Measurements from ENCODE around the gene SCAANT1. TPM values are rescaled to one million over a fixed set of nuclear protein-coding genes. Genes with fewer than 3 reads are reported as not detected.
A peak's percentile ranks its signal among the peaks of the same experiment; 100 is the strongest.

The SCAANT1 gene
- total RNA-seq, 2 donors from 2014 or later = not detected

DNA sequence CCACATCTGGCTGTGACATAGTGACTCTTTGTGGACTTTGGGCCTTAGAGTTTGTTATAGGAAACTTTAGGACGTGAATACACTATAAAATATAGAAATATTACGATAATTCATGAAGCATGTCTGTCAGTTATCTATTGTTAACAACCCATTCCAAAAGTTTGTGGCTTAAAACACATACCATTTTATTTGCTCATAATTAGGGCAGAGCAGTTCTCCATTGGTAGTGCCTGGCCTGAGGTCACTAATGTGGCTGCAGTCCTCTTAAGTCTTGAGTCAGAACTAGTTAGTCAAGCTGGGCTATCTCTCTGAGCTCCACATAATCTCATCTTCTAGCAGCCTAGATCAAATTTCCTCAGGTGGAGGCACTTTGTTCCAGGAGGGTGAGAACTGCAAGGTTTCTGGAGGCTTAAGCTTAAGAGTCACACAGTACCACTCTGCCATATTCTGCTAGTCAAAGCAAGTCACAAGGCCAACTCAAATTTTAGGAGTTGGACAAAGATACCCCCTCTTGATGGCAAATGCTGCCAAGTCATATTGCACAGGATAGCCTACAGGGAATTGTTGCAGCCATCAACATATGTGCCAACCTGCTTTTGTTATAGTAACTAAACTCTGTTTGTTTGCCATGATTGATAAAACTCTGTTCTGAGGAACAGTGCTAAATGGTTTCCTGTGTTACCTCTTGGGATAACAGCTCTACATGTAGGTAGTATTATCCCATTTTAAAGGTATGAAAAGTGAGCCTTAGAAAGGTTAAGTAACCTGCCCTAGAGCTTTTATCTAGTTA is 39.9 kb downstream of the SCAANT1 start:
- TF ChIP-seq, protein P1, sequence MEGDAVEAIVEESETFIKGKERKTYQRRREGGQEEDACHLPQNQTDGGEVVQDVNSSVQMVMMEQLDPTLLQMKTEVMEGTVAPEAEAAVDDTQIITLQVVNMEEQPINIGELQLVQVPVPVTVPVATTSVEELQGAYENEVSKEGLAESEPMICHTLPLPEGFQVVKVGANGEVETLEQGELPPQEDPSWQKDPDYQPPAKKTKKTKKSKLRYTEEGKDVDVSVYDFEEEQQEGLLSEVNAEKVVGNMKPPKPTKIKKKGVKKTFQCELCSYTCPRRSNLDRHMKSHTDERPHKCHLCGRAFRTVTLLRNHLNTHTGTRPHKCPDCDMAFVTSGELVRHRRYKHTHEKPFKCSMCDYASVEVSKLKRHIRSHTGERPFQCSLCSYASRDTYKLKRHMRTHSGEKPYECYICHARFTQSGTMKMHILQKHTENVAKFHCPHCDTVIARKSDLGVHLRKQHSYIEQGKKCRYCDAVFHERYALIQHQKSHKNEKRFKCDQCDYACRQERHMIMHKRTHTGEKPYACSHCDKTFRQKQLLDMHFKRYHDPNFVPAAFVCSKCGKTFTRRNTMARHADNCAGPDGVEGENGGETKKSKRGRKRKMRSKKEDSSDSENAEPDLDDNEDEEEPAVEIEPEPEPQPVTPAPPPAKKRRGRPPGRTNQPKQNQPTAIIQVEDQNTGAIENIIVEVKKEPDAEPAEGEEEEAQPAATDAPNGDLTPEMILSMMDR (conservative IDR thresholded peaks at IDR 0.05) = no peak
- no peaks in the 10 kb centered on the region for H3K9me3 ChIP-seq (ENCODE audit: control insufficient read depth, low read length)
- no peak overlapping the region for H3K27ac ChIP-seq (ENCODE audit: low read depth, low read length)
- peak overlapping the region; percentile 36 for H3K4me3 ChIP-seq (ENCODE audit: low read length)
- Mint-ChIP-seq H3K27me3 (ENCODE audit: insufficient read depth) (no peaks in the 10 kb centered on the region), H3K4me1 (peaks cover 41% of the 10 kb centered on the region), H3K36me3 (ENCODE audit: low read depth) (peaks cover 13% of the 10 kb centered on the region), H3K4me3 (no peak overlapping the region), H3K9me3 (no peaks in the 10 kb centered on the region), H3K27ac (peak overlapping the region; percentile 75)
- peaks cover 26% of the 10 kb centered on the region for H3K4me1 ChIP-seq (ENCODE audit: control insufficient read depth, insufficient read depth, low read length)
- H3K9ac ChIP-seq (ENCODE audit: extremely low read depth, low read length, poor library complexity, severe bottlenecking) = no peak overlapping the region
- DNase-seq = no peak
- no peaks in the 10 kb centered on the region for H3K27me3 ChIP-seq (ENCODE audit: control insufficient read depth, insufficient read depth, low read length, poor library complexity, severe bottlenecking)
- peaks cover under 1% of the 10 kb centered on the region for H3K36me3 ChIP-seq (ENCODE audit: control insufficient read depth, insufficient read depth, low read length)
- WGBS, 2 experiments (ENCODE audit: insufficient coverage in 1 of 2, insufficient read length in 1 of 2) = 84% methylated on average over 2 of the region's 2 CpGs; no CpG with 5 or more reads in 1 of the 2 experiments

DNA sequence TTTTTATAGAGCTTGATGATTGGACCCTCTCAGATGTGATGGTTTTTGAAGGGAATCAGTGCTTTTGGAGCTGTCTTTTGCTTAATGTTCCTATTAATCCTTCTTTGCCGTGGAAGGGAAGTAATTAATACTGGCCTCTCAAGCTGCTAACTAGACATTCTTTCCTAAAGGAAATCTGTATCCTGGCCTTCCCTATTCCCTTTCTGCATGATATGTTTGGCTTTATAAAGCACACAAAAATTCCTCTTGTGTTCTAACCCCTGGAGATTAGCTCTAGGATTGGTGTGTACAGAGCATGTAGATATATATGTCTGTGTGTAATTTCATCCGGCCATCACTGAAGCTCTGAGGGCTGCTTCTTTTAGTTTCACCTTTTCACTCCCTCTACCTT is 41.6 kb downstream of the SCAANT1 start:
- TF ChIP-seq, protein P1 (conservative IDR thresholded peaks at IDR 0.05) = no peak
- Histone ChIP-seq H3K9ac (ENCODE audit: extremely low read depth, low read length, poor library complexity, severe bottlenecking) (no peak overlapping the region), H3K9me3 (ENCODE audit: control insufficient read depth, low read length) (no peaks in the 10 kb centered on the region), H3K4me3 (ENCODE audit: low read length) (no peak overlapping the region), H3K27ac (ENCODE audit: low read depth, low read length) (no peak overlapping the region), H3K27me3 (ENCODE audit: control insufficient read depth, insufficient read depth, low read length, poor library complexity, severe bottlenecking) (no peaks in the 10 kb centered on the region), H3K4me1 (ENCODE audit: control insufficient read depth, insufficient read depth, low read length) (peaks cover 14% of the 10 kb centered on the region), H3K36me3 (ENCODE audit: control insufficient read depth, insufficient read depth, low read length) (peaks cover 14% of the 10 kb centered on the region)
- peak overlapping the region; percentile 12 for H3K27ac Mint-ChIP-seq
- H3K27me3 Mint-ChIP-seq (ENCODE audit: insufficient read depth) = no peaks in the 10 kb centered on the region
- no peaks in the 10 kb centered on the region for H3K9me3 Mint-ChIP-seq
- peaks cover 25% of the 10 kb centered on the region for H3K4me1 Mint-ChIP-seq
- 86 to 98% methylated on average over 1 to 2 of the region's 2 CpGs for WGBS, 2 experiments (ENCODE audit: insufficient coverage in 1 of 2, insufficient read length in 1 of 2)
- peaks cover 27% of the 10 kb centered on the region for H3K36me3 Mint-ChIP-seq (ENCODE audit: low read depth)
- no peak overlapping the region for H3K4me3 Mint-ChIP-seq
- DNase-seq = no peak

DNA sequence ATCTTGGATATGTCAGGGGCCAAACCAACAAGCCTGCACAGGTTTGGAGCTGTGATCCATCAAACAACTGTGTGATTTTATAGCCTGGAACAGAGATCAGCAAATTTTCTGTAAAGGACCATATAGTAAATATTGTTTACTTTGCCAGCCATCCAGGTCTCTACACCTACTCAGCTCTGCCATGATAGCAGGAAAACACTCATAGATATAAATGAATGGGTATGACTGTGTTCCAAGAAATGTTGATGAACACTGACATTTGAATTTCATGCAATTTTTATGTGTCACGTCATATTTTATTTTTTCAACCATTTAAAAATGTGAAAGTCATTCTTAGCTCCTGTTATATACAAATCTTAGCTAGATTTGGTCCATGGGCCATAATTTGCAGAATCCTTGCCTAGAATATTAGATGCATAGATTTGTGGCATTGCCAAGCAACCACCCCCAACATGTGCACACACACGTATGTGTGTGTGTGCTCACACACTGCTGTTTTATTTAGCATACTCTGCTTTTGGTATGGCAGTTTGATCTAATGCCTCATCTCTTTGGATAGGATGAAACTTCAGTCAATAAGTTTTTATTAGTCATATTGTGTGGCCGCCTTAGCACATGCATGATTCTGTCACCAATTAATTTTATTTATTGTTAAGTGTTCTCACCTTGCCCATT is 42.1 kb downstream of the SCAANT1 start:
- no peak overlapping the region for H3K4me3 ChIP-seq (ENCODE audit: low read length)
- peaks cover 14% of the 10 kb centered on the region for H3K36me3 ChIP-seq (ENCODE audit: control insufficient read depth, insufficient read depth, low read length)
- Mint-ChIP-seq H3K27ac (no peak overlapping the region), H3K9me3 (no peaks in the 10 kb centered on the region), H3K4me1 (peaks cover 26% of the 10 kb centered on the region), H3K27me3 (ENCODE audit: insufficient read depth) (no peaks in the 10 kb centered on the region), H3K4me3 (no peak overlapping the region), H3K36me3 (ENCODE audit: low read depth) (peaks cover 30% of the 10 kb centered on the region)
- TF ChIP-seq, protein P1 (conservative IDR thresholded peaks at IDR 0.05) = no peak
- 100% methylated on average over 1 to 3 of the region's 3 CpGs for WGBS, 2 experiments (ENCODE audit: insufficient coverage in 1 of 2, insufficient read length in 1 of 2)
- H3K27ac ChIP-seq (ENCODE audit: low read depth, low read length) = no peak overlapping the region
- DNase-seq = no peak
- H3K9me3 ChIP-seq (ENCODE audit: control insufficient read depth, low read length) = no peaks in the 10 kb centered on the region
- peaks cover 14% of the 10 kb centered on the region for H3K4me1 ChIP-seq (ENCODE audit: control insufficient read depth, insufficient read depth, low read length)
- H3K9ac ChIP-seq (ENCODE audit: extremely low read depth, low read length, poor library complexity, severe bottlenecking) = no peak overlapping the region
- no peaks in the 10 kb centered on the region for H3K27me3 ChIP-seq (ENCODE audit: control insufficient read depth, insufficient read depth, low read length, poor library complexity, severe bottlenecking)

Measured in endodermal cell (in vitro differentiated cells).